Endometrial microvascular endothelial cells (primary cell): Measurements from ENCODE around the gene TENT5A. TPM values are rescaled to one million over a fixed set of nuclear protein-coding genes. Genes with fewer than 3 reads are reported as not detected.
"Not testable (repeated sequence)": the region's sequence is repeated elsewhere in the genome, so short reads cannot be mapped to it uniquely, and the experiment has no call there.

Experiments
- in situ Hi-C: cut with HindIII; loops from 2 replicates; pipeline ENCODE4 v1.10.0; 2017; ENCODE audit warnings: low sequenced_read_pairs, low pct_unique_long_range_greater_than_20kb; ENCODE audit errors: inconsistent ontology term
- total RNA-seq: library from RNA; depleted of rRNA; stranded (reverse); fragments of >200 nt; gene quantifications from one replicate; pipeline ENCODE4 v1.2.3, GENCODE V29; 2015; ENCODE audit errors: inconsistent ontology term

TENT5A gene
- total RNA-seq, 1 donor from 2014 or later = 4.4 TPM

DNA sequence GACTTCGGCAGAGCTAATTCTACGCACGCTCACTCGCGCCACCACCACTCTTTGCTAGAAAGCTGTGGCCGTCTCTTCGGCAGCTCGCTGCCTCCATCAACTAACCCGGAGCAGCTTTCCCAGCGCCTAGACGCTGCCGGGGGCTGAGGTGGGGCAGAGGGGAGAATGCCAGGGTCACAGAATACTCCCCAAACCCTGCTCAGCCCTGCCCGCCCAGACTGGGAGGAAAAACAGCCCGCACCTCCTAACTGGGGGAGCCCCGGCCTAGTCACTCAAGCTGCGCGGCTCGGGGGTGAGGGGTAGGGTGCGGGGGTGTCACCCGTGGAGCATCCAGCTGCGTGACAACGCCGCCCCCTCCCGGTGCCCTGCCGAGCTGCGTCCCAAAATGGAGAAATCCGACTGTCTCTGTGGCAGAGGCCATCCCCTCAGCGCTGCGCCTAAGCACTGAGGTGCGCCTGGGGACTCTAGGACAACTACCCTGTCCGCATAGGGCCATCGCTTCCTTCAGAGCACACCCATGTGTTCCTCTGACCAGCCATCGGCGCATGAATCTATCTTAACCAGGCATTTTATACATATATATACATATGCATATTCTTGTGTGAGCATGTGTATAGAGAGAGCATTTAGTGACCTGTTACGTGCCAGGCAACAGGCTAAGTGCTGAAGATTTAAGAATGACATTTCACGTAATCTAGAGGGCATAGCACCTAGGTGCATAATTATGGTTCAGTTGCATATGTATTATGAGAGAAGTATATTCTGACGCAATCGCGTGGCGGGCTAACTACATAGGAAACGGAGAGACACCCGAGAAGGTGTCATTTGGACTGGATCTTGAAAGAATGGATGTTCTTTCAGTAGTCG, 1.5 kb upstream of the TENT5A start:
- in situ Hi-C loops = no loop called here

DNA sequence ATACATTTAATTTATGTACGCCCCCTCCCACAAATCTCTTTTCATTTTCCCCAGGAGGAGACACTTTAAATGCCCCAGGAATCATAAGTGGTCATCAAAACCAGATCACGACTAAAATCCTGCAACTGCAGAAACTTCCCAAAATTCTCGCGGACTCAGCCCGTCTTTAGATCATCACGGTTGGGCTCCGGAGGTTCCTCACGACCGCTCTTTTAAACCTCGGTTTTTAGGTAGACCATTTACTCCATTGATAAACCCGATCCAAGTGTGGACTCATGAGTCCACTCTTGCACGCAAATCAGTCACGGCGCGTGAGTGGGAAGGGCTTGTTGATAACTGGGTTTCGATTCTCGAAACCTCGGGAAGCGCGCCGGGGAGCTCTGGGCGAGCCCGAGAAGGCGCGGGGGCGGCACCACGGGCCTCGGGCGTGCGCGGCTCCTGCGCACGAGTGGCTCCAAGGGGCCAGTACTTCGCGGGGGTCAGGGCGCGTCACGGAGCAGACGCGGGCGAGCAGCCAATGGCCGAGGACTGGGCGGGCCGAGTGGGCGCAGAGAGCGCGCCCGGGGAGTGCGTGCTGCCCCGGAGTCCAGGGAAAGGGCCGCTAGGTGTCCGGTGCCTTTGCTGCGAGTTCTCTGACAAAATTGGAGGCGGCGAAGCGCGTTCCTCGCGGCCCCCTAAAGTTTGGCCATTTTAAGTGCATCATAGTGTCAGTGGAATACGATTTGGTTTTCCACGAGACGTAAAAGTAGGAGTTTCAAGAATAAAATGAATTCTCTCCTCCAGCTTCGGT, 635 bp upstream of the TENT5A start:
- in situ Hi-C loops = no loop called here

DNA sequence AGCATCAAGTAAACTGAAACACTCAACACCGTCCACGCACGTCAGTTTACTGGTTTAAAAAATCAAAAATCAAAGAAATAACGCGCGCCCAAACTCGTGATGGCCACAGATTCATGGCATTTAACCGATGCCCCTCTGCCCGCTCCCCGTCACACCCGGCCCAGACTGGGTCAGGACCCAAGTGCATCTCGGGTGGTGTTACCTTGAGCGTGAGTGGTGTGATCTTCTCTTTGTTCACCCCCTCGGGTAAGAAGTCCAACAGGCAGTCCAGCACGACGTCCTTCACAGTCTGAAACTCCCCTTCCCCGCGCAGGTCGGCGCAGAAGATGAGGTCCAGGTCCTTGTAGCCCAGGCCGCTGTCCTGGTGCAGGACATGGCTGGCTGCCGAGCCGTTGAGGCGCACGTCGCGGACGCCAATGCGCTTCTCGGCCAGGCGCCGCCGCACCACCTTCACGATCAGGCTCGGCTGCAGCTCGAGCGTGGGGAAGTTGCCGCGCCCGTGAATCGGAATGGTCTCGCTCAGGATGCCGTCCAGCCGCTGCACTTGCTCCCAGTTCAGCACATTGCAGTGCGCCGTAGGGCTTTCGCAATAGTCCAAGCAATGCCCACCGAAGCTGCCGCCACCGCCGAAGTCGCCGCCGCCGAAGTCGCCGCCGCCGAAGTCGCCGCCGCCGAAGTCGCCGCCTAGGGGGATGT, 945 bp downstream of the TENT5A start:
- in situ Hi-C loops = no loop called here

DNA sequence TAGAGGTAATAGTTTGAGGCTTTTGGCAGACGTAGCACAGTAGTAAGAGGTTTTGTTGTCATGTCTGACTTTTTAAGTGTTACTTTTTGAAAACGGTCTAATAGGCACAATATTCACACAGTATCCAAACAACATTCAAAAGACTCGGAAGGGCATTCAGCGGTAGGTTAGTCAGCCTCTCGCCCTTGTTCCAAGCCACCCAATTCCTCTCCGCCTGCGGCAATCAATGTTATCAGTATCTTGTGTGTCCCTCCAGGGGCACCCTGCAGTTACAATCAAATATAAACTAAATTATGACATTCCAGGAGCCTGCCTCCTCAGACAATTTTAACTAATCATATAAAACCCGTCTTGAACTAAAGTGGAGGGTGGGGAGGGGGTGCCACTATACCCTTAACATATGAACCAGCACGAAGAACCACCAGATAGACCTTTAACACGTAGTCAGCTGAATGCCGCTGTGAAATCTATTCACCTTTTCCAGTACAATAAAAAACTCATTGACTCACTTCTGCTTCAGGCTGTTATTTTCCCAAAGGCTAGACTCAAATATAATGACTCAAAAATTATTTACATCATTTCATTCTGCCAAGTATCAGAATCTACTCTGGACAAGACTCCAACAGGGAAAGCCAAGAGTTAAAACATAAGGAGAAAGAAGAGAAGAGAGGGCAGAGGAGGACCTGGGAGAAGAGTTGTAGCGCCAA, 1.6 kb downstream of the TENT5A start:
- in situ Hi-C loops = no loop called here

- in situ Hi-C loops = no loop called here
Measured at GRCh38 chr6:81750200-81750599, 2.3 kb downstream of the TENT5A start.

GRCh38 chr6:81749707-81750106, 2.8 kb downstream of the TENT5A start:
- in situ Hi-C loops = no loop called here

GRCh38 chr6:81748994-81749393, 3.5 kb downstream of the TENT5A start:
- in situ Hi-C loops = no loop called here

GRCh38 chr6:81747327-81747726, 5.2 kb downstream of the TENT5A start:
- in situ Hi-C loops = no loop called here

GRCh38 chr6:81744131-81744530, 8.3 kb downstream of the TENT5A start:
- in situ Hi-C loops = no loop called here

GRCh38 chr6:81743649-81744048, 8.8 kb downstream of the TENT5A start:
- in situ Hi-C loops = no loop called here

GRCh38 chr6:81741689-81742088, 10.8 kb downstream of the TENT5A start:
- in situ Hi-C loops = no loop called here

GRCh38 chr6:81740591-81740990, 11.9 kb downstream of the TENT5A start:
- in situ Hi-C loops = not testable (repeated sequence)

GRCh38 chr6:81739230-81740195, 13.0 kb downstream of the TENT5A start:
- in situ Hi-C loops = no loop called here

GRCh38 chr6:81736428-81736827, 16.1 kb downstream of the TENT5A start:
- in situ Hi-C loops = no loop called here

- in situ Hi-C loops = no loop called here
Measured at GRCh38 chr6:81735756-81736380, 16.6 kb downstream of the TENT5A start.

DNA sequence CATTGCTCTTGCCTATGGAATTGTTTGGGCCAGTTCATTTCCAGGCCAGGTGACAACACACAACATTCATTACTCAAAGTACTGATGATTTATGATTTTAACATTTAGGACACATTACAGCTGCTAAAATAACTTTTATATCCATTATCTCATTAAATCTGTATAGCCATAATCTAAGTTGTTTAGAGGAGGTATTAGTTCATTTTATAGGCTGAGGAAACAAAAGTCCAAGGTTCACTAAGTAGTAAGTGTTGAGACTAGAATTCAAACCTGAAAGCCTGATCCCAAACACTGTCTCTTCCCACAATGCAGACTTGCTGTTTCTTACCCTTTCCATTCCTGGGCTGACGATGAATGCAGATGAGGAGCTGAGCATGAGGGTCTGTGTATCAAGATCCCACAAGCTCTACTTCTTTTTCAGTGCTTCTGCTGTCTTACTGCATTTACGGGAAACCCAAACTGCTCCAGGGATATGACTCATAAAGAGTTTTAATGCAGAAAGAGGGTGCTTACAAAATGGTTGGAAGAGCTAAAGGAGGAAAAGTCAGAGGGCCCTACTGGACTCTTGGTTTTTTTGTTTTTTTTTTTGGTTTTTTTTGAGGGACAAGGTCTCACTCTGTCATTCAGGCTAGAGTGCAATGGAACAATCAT, 17.9 kb downstream of the TENT5A start:
- in situ Hi-C loops = no loop called here

DNA sequence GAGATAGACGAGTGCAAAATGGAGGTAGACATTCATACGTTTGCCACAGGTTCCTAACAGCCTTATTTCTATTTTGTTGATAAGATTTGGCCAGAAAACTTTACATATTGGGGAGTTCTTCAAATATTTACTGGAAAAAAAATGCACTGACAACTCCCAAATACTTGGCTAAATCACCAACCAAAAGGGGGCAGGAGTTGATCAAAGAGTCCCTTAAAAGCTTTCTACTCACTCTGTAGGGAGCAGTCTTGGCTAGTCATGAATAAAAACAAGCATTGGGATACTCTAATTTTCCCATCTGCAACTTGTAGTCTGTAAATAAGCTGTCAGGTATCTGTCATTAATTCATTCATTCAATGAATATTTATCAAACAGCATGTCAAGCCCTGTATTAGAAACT, 18.4 kb downstream of the TENT5A start:
- in situ Hi-C loops = no loop called here
